IMR-90 (cell line): ENCODE results near the gene ACP2. TPM values are rescaled to one million over a fixed set of nuclear protein-coding genes. Genes with fewer than 3 reads are reported as not detected.

Experiments
- ATAC-seq: fragments of 200-7000 bp; cut with Tn5 transposase; 2 replicates; pipeline ENCODE4 v1.9.1; 2020; ENCODE audit warnings: low read depth, mild to moderate bottlenecking, moderate library complexity
- BruUV-seq: library from RNA; stranded (reverse); fragments of 400-500 nt; replicated peaks from 2 replicates; lab custom pipeline; 2021; lab: Mats Ljungman, UMichigan
- CTCF ChIA-PET: fragments of 300-600 bp; formaldehyde crosslinking; extraction: SDS; loops from one replicate; lab custom pipeline; 2021; ENCODE audit warnings: antibody characterized with exemption; lab: Yijun Ruan, JAX
- POLR2A ChIA-PET: fragments of 300-600 bp; sonication (Branson Sonifier 250); formaldehyde crosslinking; loops from one replicate; lab custom pipeline; 2022; ENCODE audit warnings: antibody characterized with exemption; ENCODE audit not compliant: unreplicated experiment; lab: Charles Lee
- DNase-seq: peaks from one replicate; pipeline ENCODE4 v3.0.0; 2013
- H2AFZ ChIP-seq: replicated peaks from 2 replicates; pipeline ENCODE3; 2013; ENCODE audit warnings: low read length, mild to moderate bottlenecking; ENCODE audit not compliant: poor library complexity
- H2AK5ac ChIP-seq: 2 replicates; pipeline ENCODE4 v1.6.1; 2013; ENCODE audit warnings: low read depth, low read length, inconsistent platforms
- H2AK9ac ChIP-seq: replicated peaks from 2 replicates; pipeline ENCODE3; 2013; ENCODE audit warnings: mild to moderate bottlenecking, low read depth, low read length, moderate library complexity; ENCODE audit not compliant: poor library complexity
- H2BK120ac ChIP-seq: 2 replicates; pipeline ENCODE4 v1.6.1; 2013; ENCODE audit warnings: low read depth, low read length, inconsistent platforms
- H2BK15ac ChIP-seq: 3 replicates; pipeline ENCODE4 v1.6.1; 2013; ENCODE audit warnings: low read depth, low read length, inconsistent platforms
- H2BK20ac ChIP-seq: 2 replicates; pipeline ENCODE4 v1.6.1; 2013; ENCODE audit warnings: low read depth, mild to moderate bottlenecking, inconsistent platforms, low read length, moderate library complexity
- H2BK5ac ChIP-seq: 2 replicates; pipeline ENCODE4 v1.6.1; 2013; ENCODE audit warnings: mild to moderate bottlenecking, low read depth, low read length, inconsistent platforms; ENCODE audit not compliant: poor library complexity, severe bottlenecking
- H3K14ac ChIP-seq: replicated peaks from 2 replicates; pipeline ENCODE4 v1.6.1; 2013; ENCODE audit warnings: low read depth, low read length, inconsistent platforms
- H3K18ac ChIP-seq: 2 replicates; pipeline ENCODE4 v1.6.1; 2013; ENCODE audit warnings: low read depth, low read length, control low read depth
- H3K23ac ChIP-seq: 2 replicates; pipeline ENCODE4 v1.6.1; 2013; ENCODE audit warnings: low read depth, low read length, inconsistent platforms
- H3K27ac ChIP-seq: 2 replicates; pipeline ENCODE4 v1.5.1; 2013; ENCODE audit warnings: mild to moderate bottlenecking, control low read depth, low read length; ENCODE audit not compliant: insufficient read depth
- H3K27me3 ChIP-seq: 2 replicates; pipeline ENCODE4 v1.6.1; 2013; ENCODE audit warnings: low read length; ENCODE audit not compliant: control insufficient read depth, insufficient read depth
- H3K36me3 ChIP-seq: 2 replicates; pipeline ENCODE4 v1.6.1; 2013; ENCODE audit warnings: low read length, mixed read lengths; ENCODE audit not compliant: control insufficient read depth, insufficient read depth
- H3K4ac ChIP-seq: 2 replicates; pipeline ENCODE4 v1.6.1; 2013; ENCODE audit warnings: low read depth, low read length, inconsistent platforms
- H3K4me1 ChIP-seq: 2 replicates; pipeline ENCODE4 v1.6.1; 2013; ENCODE audit warnings: low read length, mixed read lengths; ENCODE audit not compliant: control insufficient read depth, insufficient read depth
- H3K4me2 ChIP-seq: 2 replicates; pipeline ENCODE4 v1.6.1; 2013; ENCODE audit warnings: low read depth, mild to moderate bottlenecking, control low read depth, low read length, moderate library complexity
- H3K4me3 ChIP-seq: 2 replicates; pipeline ENCODE4 v1.5.1; 2013; ENCODE audit warnings: low read depth, mild to moderate bottlenecking, control low read depth, low read length, moderate library complexity; ENCODE audit not compliant: insufficient read depth
- H3K56ac ChIP-seq: 2 replicates; pipeline ENCODE4 v1.6.1; 2013; ENCODE audit warnings: low read length, inconsistent platforms; ENCODE audit not compliant: insufficient read depth; ENCODE audit errors: extremely low read depth
- H3K79me1 ChIP-seq, 2 experiments: 2 replicates each; pipeline ENCODE4 v1.6.1; 2013; ENCODE audit warnings: low read length in 2 of 2, inconsistent platforms in 1 of 2, low read depth in 1 of 2
- H3K9ac ChIP-seq: 2 replicates; pipeline ENCODE4 v1.6.1; 2013; ENCODE audit warnings: low read depth, low read length, control low read depth
- H3K9me1 ChIP-seq: 2 replicates; pipeline ENCODE4 v1.6.1; 2013; ENCODE audit warnings: low read length, inconsistent platforms; ENCODE audit not compliant: insufficient read depth
- H3K9me3 ChIP-seq: 2 replicates; pipeline ENCODE4 v1.6.1; 2013; ENCODE audit warnings: low read length; ENCODE audit not compliant: control insufficient read depth, insufficient read depth
- H4K20me1 ChIP-seq: 2 replicates; pipeline ENCODE4 v1.6.1; 2013; ENCODE audit warnings: low read length, inconsistent platforms; ENCODE audit not compliant: insufficient read depth
- H4K5ac ChIP-seq: 2 replicates; pipeline ENCODE4 v1.6.1; 2013; ENCODE audit warnings: mild to moderate bottlenecking, low read depth, low read length, control low read depth
- H4K8ac ChIP-seq, 2 experiments: 2 replicates each; pipeline ENCODE4 v1.6.1; 2013; ENCODE audit warnings: low read depth in 2 of 2, low read length in 2 of 2, control low read depth in 1 of 2, inconsistent platforms in 1 of 2
- H4K91ac ChIP-seq: 2 replicates; pipeline ENCODE4 v1.6.1; 2013; ENCODE audit warnings: low read depth, low read length, inconsistent platforms; ENCODE audit not compliant: insufficient read depth
- BHLHE40 ChIP-seq: fragments of 150-350 bp; IDR thresholded peaks from 2 replicates; pipeline ENCODE4 v1.6.1; 2016; ENCODE audit warnings: mild to moderate bottlenecking, low read depth, low read length
- CEBPB ChIP-seq: IDR thresholded peaks from 2 replicates; pipeline ENCODE4 v1.6.1; 2012; ENCODE audit warnings: low read depth, low read length, improper control_type of control experiment
- CHD1 ChIP-seq: IDR thresholded peaks from 2 replicates; pipeline ENCODE4 v1.6.1; 2012; ENCODE audit warnings: low read depth, low read length, improper control_type of control experiment
- FOS ChIP-seq: fragments of 150-350 bp; IDR thresholded peaks from 2 replicates; pipeline ENCODE4 v1.6.1; 2016; ENCODE audit warnings: low read depth, low read length
- MAFK ChIP-seq: IDR thresholded peaks from 2 replicates; pipeline ENCODE4 v1.6.1; 2012; ENCODE audit warnings: low read depth, low read length, improper control_type of control experiment
- MAZ ChIP-seq: IDR thresholded peaks from 2 replicates; pipeline ENCODE4 v1.6.1; 2012; ENCODE audit warnings: low read depth, mild to moderate bottlenecking, low read length, improper control_type of control experiment, moderate library complexity, borderline replicate concordance
- NFE2L2 ChIP-seq: fragments of 150-350 bp; IDR thresholded peaks from 2 replicates; pipeline ENCODE4 v1.6.1; 2016; ENCODE audit warnings: low read depth, mild to moderate bottlenecking, low read length
- POLR2A ChIP-seq: IDR thresholded peaks from 2 replicates; pipeline ENCODE4 v1.6.1; 2012; ENCODE audit warnings: mild to moderate bottlenecking, low read depth, low read length
- RAD21 ChIP-seq: IDR thresholded peaks from 2 replicates; pipeline ENCODE4 v1.6.1; 2012; ENCODE audit warnings: low read length, improper control_type of control experiment
- RCOR1 ChIP-seq: IDR thresholded peaks from 2 replicates; pipeline ENCODE4 v1.6.1; 2012; ENCODE audit warnings: mild to moderate bottlenecking, low read length, improper control_type of control experiment; ENCODE audit not compliant: insufficient replicate concordance
- RFX5 ChIP-seq: IDR thresholded peaks from 2 replicates; pipeline ENCODE4 v1.8.0; 2012; ENCODE audit warnings: low read depth, mild to moderate bottlenecking, low read length, moderate library complexity
- SMC3 ChIP-seq: fragments of 150-350 bp; IDR thresholded peaks from 2 replicates; pipeline ENCODE4 v1.6.1; 2016; ENCODE audit warnings: low read depth, mild to moderate bottlenecking, antibody characterized with exemption, low read length, moderate library complexity
- WGBS, 2 experiments: methylation state at CpG; one replicate each; pipeline versions ENCODE4 v1.1.5 to v1.1.7; 2013; ENCODE audit warnings: missing lambda C conversion rate in 2 of 2; ENCODE audit not compliant: insufficient read length in 1 of 2; ENCODE audit errors: extremely low coverage in 2 of 2; 5-methylcytosine and 5-hydroxymethylcytosine counted together
- dilution Hi-C: fragments of 300-500 bp; cut with HindIII; formaldehyde crosslinking; loops from one replicate; pipeline ENCODE4 v1.14.3; 2018; ENCODE audit warnings: low sequenced_read_pairs; ENCODE audit not compliant: unreplicated experiment
- in situ Hi-C: fragments of 300-500 bp; cut with MboI; formaldehyde crosslinking; loops from 3 replicates; pipeline ENCODE4 v1.14.3; 2019; ENCODE audit warnings: low sequenced_read_pairs, inconsistent platforms, mixed read lengths
- intact Hi-C: fragments of 100-400 bp; cut with micrococcal nuclease; formaldehyde crosslinking; loops from 2 replicates; pipeline ENCODE4 v1.10.0; 2022
- polyA plus RNA-seq, 3 experiments: library from polyadenylated mRNA; depleted of rRNA; stranded (reverse); fragments of >200 nt; gene quantifications; 2 replicates each; pipeline ENCODE4 v1.2.3, GENCODE V29; 2012; ENCODE audit warnings: low replicate concordance in 1 of 3
- total RNA-seq: library from RNA; depleted of rRNA; stranded (reverse); fragments of >200 nt; gene quantifications from 2 replicates; pipeline ENCODE4 v1.2.3, GENCODE V29; 2012
- TF ChIP-seq, protein P1 (sequence below): conservative IDR thresholded peaks from 2 replicates; pipeline ENCODE4 v1.5.1; 2012; ENCODE audit warnings: mild to moderate bottlenecking, low read depth, low read length, improper control_type of control experiment
- TF ChIP-seq, protein P2 (sequence below): fragments of 150-350 bp; IDR thresholded peaks from 2 replicates; pipeline ENCODE4 v1.6.1; 2016; ENCODE audit warnings: low read depth, mild to moderate bottlenecking, low read length, moderate library complexity, borderline replicate concordance

The ACP2 gene
- total and polyA plus RNA-seq, 2 of the 4 experiments (the other 2 are of a cell fraction): 17.7 to 23.6 TPM

GRCh38 chr11:47268448-47269001 is 19.9 kb upstream of the ACP2 start (continued):
- TF ChIP-seq BHLHE40 (no peak), RCOR1 (no peak), FOS (no peak), MAFK (no peak), CEBPB (no peak), RFX5 (no peak), RAD21 (no peak)

GRCh38 chr11:47267876-47268275 is 19.3 kb upstream of the ACP2 start:
- Histone ChIP-seq H3K14ac (peak overlapping the region; percentile 97), H3K4me2 (no peak overlapping the region), H3K4ac (peak overlapping the region; percentile 96), H3K9me3 (no peaks in the 10 kb centered on the region), H2BK120ac (peak overlapping the region; percentile 89), H3K27ac (peak overlapping the region; percentile 98; the same call in 1 of the 2 replicates), H3K18ac (no peak overlapping the region), H3K9ac (no peak overlapping the region), H2BK5ac (peak overlapping the region; percentile 93), H4K20me1 (peaks cover 24% of the 10 kb centered on the region), H2BK20ac (peak overlapping the region; percentile 91; the same call in 1 of the 2 replicates), H3K4me3 (no peak overlapping the region), H2AK9ac (peak overlapping the region; percentile 75), H3K23ac (peak overlapping the region; percentile 94; the same call in 1 of the 2 replicates), H3K56ac (no peak overlapping the region), H3K27me3 (no peaks in the 10 kb centered on the region), H3K36me3 (no peaks in the 10 kb centered on the region), H4K91ac (peak overlapping the region; percentile 94), H4K5ac (peak overlapping the region; percentile 97), H3K79me1 (peaks cover 19 to 40% of the 10 kb centered on the region in 2 experiments), H2BK15ac (peak overlapping the region; percentile 58; the same call in 2 of the 3 replicates), H2AK5ac (peak overlapping the region; percentile 82), H2AFZ (peak overlapping the region; percentile 92), H4K8ac (peak overlapping the region; percentile 96; a peak in 3 of 4 replicates), H3K9me1 (peaks cover 29% of the 10 kb centered on the region), H3K4me1 (peaks cover 23% of the 10 kb centered on the region)
- dilution Hi-C loops: no loop called here
- no TSS peak for BruUV-seq
- 75% methylated on average over 2 of the region's 6 CpGs; no CpG with 5 or more reads in 1 of the 2 experiments for WGBS, 2 experiments
- POLR2A ChIA-PET: no interaction called here
- DNase-seq: no peak
- intact Hi-C loops: no loop called here
- ATAC-seq: no peak
- CTCF ChIA-PET: interaction anchor here (1.0 kb wide), 1 partner anchor 9 kb away, joined by 3 read pairs; no protein-coding TSS in a partner anchor
- in situ Hi-C loops: no loop called here
- no peak for TF ChIP-seq POLR2A
- no peak for TF ChIP-seq FOS
- TF ChIP-seq CHD1: no peak
- no peak for TF ChIP-seq RFX5
- TF ChIP-seq NFE2L2: no peak
- TF ChIP-seq, protein P1, sequence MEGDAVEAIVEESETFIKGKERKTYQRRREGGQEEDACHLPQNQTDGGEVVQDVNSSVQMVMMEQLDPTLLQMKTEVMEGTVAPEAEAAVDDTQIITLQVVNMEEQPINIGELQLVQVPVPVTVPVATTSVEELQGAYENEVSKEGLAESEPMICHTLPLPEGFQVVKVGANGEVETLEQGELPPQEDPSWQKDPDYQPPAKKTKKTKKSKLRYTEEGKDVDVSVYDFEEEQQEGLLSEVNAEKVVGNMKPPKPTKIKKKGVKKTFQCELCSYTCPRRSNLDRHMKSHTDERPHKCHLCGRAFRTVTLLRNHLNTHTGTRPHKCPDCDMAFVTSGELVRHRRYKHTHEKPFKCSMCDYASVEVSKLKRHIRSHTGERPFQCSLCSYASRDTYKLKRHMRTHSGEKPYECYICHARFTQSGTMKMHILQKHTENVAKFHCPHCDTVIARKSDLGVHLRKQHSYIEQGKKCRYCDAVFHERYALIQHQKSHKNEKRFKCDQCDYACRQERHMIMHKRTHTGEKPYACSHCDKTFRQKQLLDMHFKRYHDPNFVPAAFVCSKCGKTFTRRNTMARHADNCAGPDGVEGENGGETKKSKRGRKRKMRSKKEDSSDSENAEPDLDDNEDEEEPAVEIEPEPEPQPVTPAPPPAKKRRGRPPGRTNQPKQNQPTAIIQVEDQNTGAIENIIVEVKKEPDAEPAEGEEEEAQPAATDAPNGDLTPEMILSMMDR: no peak
- no peak for TF ChIP-seq BHLHE40
- no peak for TF ChIP-seq RAD21
- TF ChIP-seq SMC3: no peak
- TF ChIP-seq, protein P2, sequence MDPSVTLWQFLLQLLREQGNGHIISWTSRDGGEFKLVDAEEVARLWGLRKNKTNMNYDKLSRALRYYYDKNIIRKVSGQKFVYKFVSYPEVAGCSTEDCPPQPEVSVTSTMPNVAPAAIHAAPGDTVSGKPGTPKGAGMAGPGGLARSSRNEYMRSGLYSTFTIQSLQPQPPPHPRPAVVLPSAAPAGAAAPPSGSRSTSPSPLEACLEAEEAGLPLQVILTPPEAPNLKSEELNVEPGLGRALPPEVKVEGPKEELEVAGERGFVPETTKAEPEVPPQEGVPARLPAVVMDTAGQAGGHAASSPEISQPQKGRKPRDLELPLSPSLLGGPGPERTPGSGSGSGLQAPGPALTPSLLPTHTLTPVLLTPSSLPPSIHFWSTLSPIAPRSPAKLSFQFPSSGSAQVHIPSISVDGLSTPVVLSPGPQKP: no peak
- no peak for TF ChIP-seq MAZ
- TF ChIP-seq MAFK: no peak
